Measurements from ENCODE around the gene GPBP1. TPM values are rescaled to one million over a fixed set of nuclear protein-coding genes. Genes with fewer than 3 reads are reported as not detected.

GPBP1 gene
- total RNA-seq, 1 experiment from 2014 or later = 100 TPM

GRCh38 chr5:57258052-57258451 is 84.2 kb downstream of the GPBP1 start:
- no peak for TF ChIP-seq ZNF138 (CRISPR knock-in tag; conservative IDR thresholded peaks at IDR 0.05)
- no peak for TF ChIP-seq USF2 (CRISPR knock-in tag; IDR thresholded peaks at IDR 0.05)
- no peak for TF ChIP-seq CTCF (IDR thresholded peaks at IDR 0.05)
- no peak for TF ChIP-seq ZNF121 (CRISPR knock-in tag; IDR thresholded peaks at IDR 0.05)
- TF ChIP-seq TEAD4 (CRISPR knock-in tag; IDR thresholded peaks at IDR 0.05) = no peak
- no peak for TF ChIP-seq FOXJ3 (CRISPR knock-in tag; IDR thresholded peaks at IDR 0.05; ENCODE audit: borderline replicate concordance)
- no peak for TF ChIP-seq GRHL2 (CRISPR knock-in tag; IDR thresholded peaks at IDR 0.05; ENCODE audit: insufficient replicate concordance, severe bottlenecking)
- no peak for TF ChIP-seq AFF4 (CRISPR knock-in tag; IDR thresholded peaks at IDR 0.05; ENCODE audit: borderline replicate concordance)
- TF ChIP-seq CDX4 (CRISPR knock-in tag; IDR thresholded peaks at IDR 0.05; ENCODE audit: borderline replicate concordance) = no peak
- no peak for TF ChIP-seq ESRRA (CRISPR knock-in tag; IDR thresholded peaks at IDR 0.05; ENCODE audit: borderline replicate concordance)
- no peak for TF ChIP-seq TEAD1 (CRISPR knock-in tag; IDR thresholded peaks at IDR 0.05)
- no peak for TF ChIP-seq ZBTB43 (CRISPR knock-in tag; IDR thresholded peaks at IDR 0.05)
- TF ChIP-seq IRF2 (CRISPR knock-in tag; IDR thresholded peaks at IDR 0.05; ENCODE audit: borderline replicate concordance, low read depth) = no peak
- TF ChIP-seq IRF1 (CRISPR knock-in tag; IDR thresholded peaks at IDR 0.05) = no peak
- no peak for TF ChIP-seq ZNF416 (CRISPR knock-in tag; IDR thresholded peaks at IDR 0.05)
- TF ChIP-seq PRRX2 (CRISPR knock-in tag; IDR thresholded peaks at IDR 0.05) = no peak
- Mint-ChIP-seq H3K4me3 (no peak overlapping the region), H3K9me3 (no peaks in the 10 kb centered on the region), H3K4me1 (no peaks in the 10 kb centered on the region), H3K27me3 (ENCODE audit: low read depth) (no peaks in the 10 kb centered on the region), H3K27ac (peak overlapping the region; percentile 0; the same call in 1 of the 2 replicates), H3K36me3 (peaks cover 56% of the 10 kb centered on the region)
- DNase-seq (ENCODE audit: low spot score) = no peak
- ChIA-PET CTCF (no interaction called here), POLR2A (no interaction called here)
- no peak for ATAC-seq

- Mint-ChIP-seq H3K9me3 (no peaks in the 10 kb centered on the region), H3K4me1 (no peaks in the 10 kb centered on the region), H3K4me3 (no peak overlapping the region), H3K27me3 (ENCODE audit: low read depth) (no peaks in the 10 kb centered on the region), H3K27ac (no peak overlapping the region), H3K36me3 (peaks cover 57% of the 10 kb centered on the region)
- TF ChIP-seq NR1H2 (CRISPR knock-in tag; IDR thresholded peaks at IDR 0.05) (no peak), ZNF425 (CRISPR knock-in tag; conservative IDR thresholded peaks at IDR 0.05) (no peak), ZNF121 (CRISPR knock-in tag; IDR thresholded peaks at IDR 0.05) (no peak)
- ChIA-PET POLR2A (no interaction called here), CTCF (no interaction called here)
- DNase-seq (ENCODE audit: low spot score) (no peak), ATAC-seq (no peak)
These were observed 85.1 kb downstream of the GPBP1 start for GRCh38 chr5:57258943-57259342.
